K562 (cell line): Measurements from ENCODE around the gene PLXNB1. TPM values are rescaled to one million over a fixed set of nuclear protein-coding genes. Genes with fewer than 3 reads are reported as not detected.
A peak's percentile ranks its signal among the peaks of the same experiment; 100 is the strongest.

Experiments used
- CREB5 ChIP-seq: fragments of 250-450 bp; sonication (Bioruptor Pico); IDR thresholded peaks from 2 replicates; pipeline ENCODE4 v1.5.0; 2020; ENCODE audit warnings: mild to moderate bottlenecking
- CXXC5 ChIP-seq: fragments of 250-450 bp; sonication (Bioruptor Pico); IDR thresholded peaks from 2 replicates; pipeline ENCODE4 v1.8.0; 2022; ENCODE audit warnings: inconsistent platforms, mild to moderate bottlenecking, moderate library complexity
- ETV1 ChIP-seq: fragments of 450-650 bp; conservative IDR thresholded peaks from 2 replicates; pipeline ENCODE4 v1.6.1; 2016; ENCODE audit warnings: missing genetic modification characterization, control low read depth, low read depth, missing compliant biosample characterization
- GABPB1 ChIP-seq: sonication (generic); formaldehyde crosslinking; IDR thresholded peaks from 2 replicates; pipeline ENCODE4 v1.8.0; 2022; ENCODE audit warnings: mild to moderate bottlenecking, missing genetic modification reagents
- HMGXB4 ChIP-seq: sonication (generic); formaldehyde crosslinking; IDR thresholded peaks from 2 replicates; pipeline ENCODE4 v1.8.1; 2023; ENCODE audit warnings: mild to moderate bottlenecking, missing genetic modification reagents
- MCM2 ChIP-seq: fragments of 450-650 bp; IDR thresholded peaks from 2 replicates; pipeline ENCODE4 v1.6.1; 2017; ENCODE audit warnings: low read depth, mild to moderate bottlenecking
- NBN ChIP-seq: fragments of 450-650 bp; IDR thresholded peaks from 2 replicates; pipeline ENCODE4 v1.6.1; 2016; ENCODE audit warnings: low read depth, mild to moderate bottlenecking
- NR3C1 ChIP-seq: sonication (generic); formaldehyde crosslinking; IDR thresholded peaks from 2 replicates; pipeline ENCODE4 v1.8.1; 2022; ENCODE audit warnings: missing genetic modification reagents
- PML ChIP-seq: IDR thresholded peaks from 2 replicates; pipeline ENCODE4 v1.6.1; 2012; ENCODE audit warnings: low read length, inconsistent platforms
- ZBTB11 ChIP-seq, 3 experiments: fragments of 200-800 bp in 1 of 3; fragments of 250-450 bp in 1 of 3; fragments of 450-650 bp in 1 of 3; sonication (Bioruptor Pico) in 1 of 3; sonication (Bioruptor generic) in 1 of 3; formaldehyde crosslinking in 1 of 3; IDR thresholded peaks; 2 replicates each; pipeline versions ENCODE4 v1.6.1 to v1.8.0; 2016 to 2022; ENCODE audit warnings: mild to moderate bottlenecking in 2 of 3, missing genetic modification characterization in 2 of 3, missing compliant biosample characterization in 1 of 3, moderate library complexity in 1 of 3
- ZBTB49 ChIP-seq: sonication (generic); formaldehyde crosslinking; IDR thresholded peaks from 2 replicates; pipeline ENCODE4 v1.8.0; 2022; ENCODE audit warnings: missing genetic modification reagents, mild to moderate bottlenecking, borderline replicate concordance
- ZNF512 ChIP-seq: IDR thresholded peaks from 2 replicates; pipeline ENCODE4 v1.6.1; 2016; ENCODE audit warnings: missing genetic modification characterization, missing compliant biosample characterization
- ZNF717 ChIP-seq: fragments of 250-450 bp; sonication (Bioruptor Pico); IDR thresholded peaks from 2 replicates; pipeline ENCODE4 v1.5.0; 2021
- polyA plus RNA-seq, 8 experiments: library from polyadenylated mRNA; depleted of rRNA in 4 of 8; stranded (reverse) in 5 of 8; unstranded in 3 of 8; fragments of >200 nt; fragmentation: Nextera tagmentation in 2 of 8; fragmentation: Illumina TruSeq in 1 of 8; extraction: Ambion mirVana in 2 of 8; extraction: Trizol in 1 of 8; gene quantifications; 2 replicates each; pipeline versions ENCODE4 v1.2.1 to v1.2.3, GENCODE V29; 2011 to 2014; ENCODE audit warnings: inconsistent platforms in 1 of 8, missing spikeins in 1 of 8
- total RNA-seq, 7 experiments: library from RNA; depleted of rRNA in 6 of 7; stranded (reverse); fragments of >200 nt in 6 of 7; fragmentation: Illumina TruSeq in 2 of 7; extraction: Trizol in 2 of 7; gene quantifications; 2 replicates each; pipeline versions ENCODE4 v1.2.1 to v1.2.3, GENCODE V29; 2011 to 2021; ENCODE audit warnings: low replicate concordance in 1 of 7

Gene PLXNB1
- total and polyA plus RNA-seq, 9 of the 15 experiments (the other 6 are each of a cell fraction or from before 2014, with no cell fraction given), result 0.17 to 17.4 (median 6.0) TPM

GRCh38 chr3:48429317-48429959 lies 448 bp downstream of the PLXNB1 start (continued):
- no peak for TF ChIP-seq HMGXB4 (CRISPR knock-in tag)
- no peak for TF ChIP-seq ZNF717 (CRISPR knock-in tag)
- TF ChIP-seq MCM2, result no peak
- no peak for TF ChIP-seq CREB5 (CRISPR knock-in tag)
- no peak for TF ChIP-seq ZBTB49 (CRISPR knock-in tag)
- peak; percentile 42; the same call in 1 of the 2 replicates for TF ChIP-seq CXXC5 (CRISPR knock-in tag)
- TF ChIP-seq GABPB1, result peak; percentile 67
- TF ChIP-seq ZBTB11 (CRISPR knock-in tag; IDR thresholded peaks at IDR 0.05), result peak; percentile 74 to 96 (median 86); a peak in 5 of 6 replicates
- no peak for TF ChIP-seq ETV1 (tag)
- no peak for TF ChIP-seq ZNF512
- TF ChIP-seq NBN, result no peak
- TF ChIP-seq PML, result no peak
- TF ChIP-seq NR3C1, result no peak
